Endothelial cell of umbilical vein (primary cell): ENCODE data around the gene GNAS. TPM values are rescaled to one million over a fixed set of nuclear protein-coding genes. Genes with fewer than 3 reads are reported as not detected.

ENCODE experiments used
- BruUV-seq: library from RNA; stranded (reverse); fragments of 400-500 nt; replicated peaks from 2 replicates; lab custom pipeline; 2021; lab: Mats Ljungman, UMichigan
- CTCF ChIA-PET: fragments of 300-600, 350-600 bp; sonication (Branson Sonifier 250); formaldehyde crosslinking; loops from one replicate; lab custom pipeline; 2021; ENCODE audit warnings: antibody characterized with exemption, inconsistent platforms; lab: Charles Lee
- POLR2A ChIA-PET: fragments of 300-600, 350-600 bp; sonication (Branson Sonifier 250); formaldehyde crosslinking; loops from one replicate; lab custom pipeline; 2021; ENCODE audit warnings: antibody characterized with exemption, inconsistent platforms; lab: Charles Lee
- DNase-seq: peaks from one replicate; pipeline ENCODE4 v3.0.0-alpha.2; 2011; ENCODE audit warnings: low read depth, low spot score
- FAIRE-seq: peaks from 2 replicates; lab custom pipeline; 2011; peaks lifted over from hg19 to GRCh38; lab: Jason Lieb, UNC
- H2AFZ ChIP-seq: 2 replicates; pipeline ENCODE4 v1.6.0; 2012; ENCODE audit warnings: low read depth, low read length, control low read depth, inconsistent platforms
- H3K27ac ChIP-seq: 2 replicates; pipeline ENCODE4 v1.5.1; 2011; ENCODE audit warnings: low read depth, mild to moderate bottlenecking, control low read depth, low read length, moderate library complexity; ENCODE audit not compliant: insufficient read depth
- H3K27me3 ChIP-seq, 2 experiments: 2 replicates each; pipeline versions ENCODE4 v1.6.0 to v1.6.1; 2011; ENCODE audit warnings: low read length in 2 of 2, mixed read lengths in 1 of 2; ENCODE audit not compliant: control insufficient read depth in 2 of 2, insufficient read depth in 2 of 2
- H3K36me3 ChIP-seq, 2 experiments: 2 replicates in 1 of 2; 3 replicates in 1 of 2; pipeline ENCODE4 v1.5.1; 2011; ENCODE audit warnings: low read length in 2 of 2, mild to moderate bottlenecking in 1 of 2, moderate library complexity in 1 of 2; ENCODE audit not compliant: control insufficient read depth in 2 of 2, insufficient read depth in 2 of 2; ENCODE audit errors: extremely low read depth in 1 of 2
- H3K4me1 ChIP-seq: 3 replicates; pipeline ENCODE4 v1.5.1; 2011; ENCODE audit warnings: mild to moderate bottlenecking, low read length; ENCODE audit not compliant: control insufficient read depth, insufficient read depth; ENCODE audit errors: extremely low read depth
- H3K4me2 ChIP-seq: 2 replicates; pipeline ENCODE4 v1.6.1; 2011; ENCODE audit warnings: low read length, control low read depth, mixed read lengths; ENCODE audit not compliant: insufficient read depth
- H3K4me3 ChIP-seq, 3 experiments: fragments of 200-600 bp in 1 of 3; sonication (generic), shearing (Covaris generic) in 1 of 3; replicated peaks in 1 of 3; 2 replicates each; pipeline ENCODE4 v1.5.1; 2011 to 2016; ENCODE audit warnings: control low read depth in 3 of 3, low read length in 3 of 3, mild to moderate bottlenecking in 2 of 3, inconsistent platforms in 1 of 3, low read depth in 1 of 3, moderate library complexity in 1 of 3; ENCODE audit not compliant: insufficient read depth in 1 of 3
- H3K79me2 ChIP-seq: 2 replicates; pipeline ENCODE4 v1.6.0; 2012; ENCODE audit warnings: low read length, inconsistent platforms; ENCODE audit not compliant: control insufficient read depth, insufficient read depth
- H3K9ac ChIP-seq: replicated peaks from 2 replicates; pipeline ENCODE3; 2011; ENCODE audit warnings: low read length, control low read depth; ENCODE audit not compliant: insufficient read depth; ENCODE audit errors: extremely low read depth
- H3K9me1 ChIP-seq: replicated peaks from 3 replicates; pipeline ENCODE4 v1.6.0; 2011; ENCODE audit warnings: mild to moderate bottlenecking, low read length; ENCODE audit not compliant: control insufficient read depth, insufficient read depth; ENCODE audit errors: extremely low read depth
- H3K9me3 ChIP-seq: replicated peaks from 2 replicates; pipeline ENCODE4 v1.5.1; 2012; ENCODE audit warnings: low read length, inconsistent platforms; ENCODE audit not compliant: control insufficient read depth, insufficient read depth
- H4K20me1 ChIP-seq: replicated peaks from 2 replicates; pipeline ENCODE3; 2011; ENCODE audit warnings: mild to moderate bottlenecking, low read length; ENCODE audit not compliant: control insufficient read depth, insufficient read depth; ENCODE audit errors: extremely low read depth
- CTCF ChIP-seq, 2 donors: IDR thresholded peaks; 1 replicate in 1 of 2; 2 replicates in 1 of 2; pipeline ENCODE4 v1.5.1; 2011; ENCODE audit warnings: low read length in 2 of 2, mild to moderate bottlenecking in 2 of 2, moderate library complexity in 2 of 2, control low read depth in 1 of 2, inconsistent platforms in 1 of 2, low read depth in 1 of 2; ENCODE audit not compliant: insufficient read depth in 1 of 2; ENCODE audit errors: extremely low read depth in 1 of 2
- EZH2 ChIP-seq: IDR thresholded peaks from 2 replicates; pipeline ENCODE4 v1.6.1; 2012; ENCODE audit warnings: borderline replicate concordance, low read depth, mild to moderate bottlenecking, moderate library complexity, low read length, inconsistent platforms; ENCODE audit not compliant: severe bottlenecking
- FOS ChIP-seq: IDR thresholded peaks from 2 replicates; pipeline ENCODE4 v1.6.1; 2011; ENCODE audit warnings: mild to moderate bottlenecking, low read length, moderate library complexity, borderline replicate concordance; ENCODE audit not compliant: insufficient read depth
- GATA2 ChIP-seq: IDR thresholded peaks from 2 replicates; pipeline ENCODE4 v1.7.0; 2011; ENCODE audit warnings: low read depth, mild to moderate bottlenecking, moderate library complexity, mixed read lengths, low read length; ENCODE audit not compliant: insufficient read length, insufficient read depth
- JUN ChIP-seq: IDR thresholded peaks from 2 replicates; pipeline ENCODE4 v1.6.1; 2011; ENCODE audit warnings: borderline replicate concordance, low read depth; ENCODE audit not compliant: insufficient read length, insufficient read depth
- MAX ChIP-seq: IDR thresholded peaks from 2 replicates; pipeline ENCODE4 v1.6.1; 2011; ENCODE audit not compliant: insufficient read depth, insufficient read length
- MYC ChIP-seq: IDR thresholded peaks from one replicate; pipeline ENCODE4 v1.6.1; 2011; ENCODE audit warnings: mild to moderate bottlenecking, low read depth, low read length
- POLR2A ChIP-seq: IDR thresholded peaks from 2 replicates; pipeline ENCODE4 v1.6.1; 2012; ENCODE audit warnings: low read depth, mild to moderate bottlenecking, control low read depth, low read length
- POLR2AphosphoS5 ChIP-seq: IDR thresholded peaks from 2 replicates; pipeline ENCODE4 v1.6.1; 2012; ENCODE audit warnings: low read depth, mild to moderate bottlenecking, control low read depth, low read length, moderate library complexity; ENCODE audit not compliant: insufficient read depth
- dilution Hi-C: fragments of 300-500 bp; cut with MboI; formaldehyde crosslinking; loops from one replicate; pipeline ENCODE4 v1.15.0; 2019; ENCODE audit warnings: low sequenced_read_pairs; ENCODE audit not compliant: extremely low pct_ligation_motif_present
- intact Hi-C: fragments of 100-400 bp; cut with micrococcal nuclease; formaldehyde crosslinking; loops from one replicate; pipeline ENCODE4 v1.10.0; 2022
- polyA plus RNA-seq, 4 experiments: library from polyadenylated mRNA; depleted of rRNA in 3 of 4; stranded (reverse) in 3 of 4; unstranded in 1 of 4; fragments of >200 nt; gene quantifications; 2 replicates each; pipeline versions ENCODE4 v1.2.1 to v1.2.3, GENCODE V29; 2011 to 2012; ENCODE audit warnings: missing spikeins in 1 of 4
- total RNA-seq: library from RNA; stranded (reverse); gene quantifications from 2 replicates; pipeline ENCODE4 v1.2.3, GENCODE V29; 2021

The GNAS gene
- total and polyA plus RNA-seq, 2 donors (not counting 3 experiments of a cell fraction or from before 2014, with no cell fraction given): 1,141 to 1,882 TPM

- DNase-seq: peak; percentile 61
- peak overlapping the region in 1 of 3 experiments; percentile 25 for H3K4me3 ChIP-seq
- no TSS peak for BruUV-seq
- intact Hi-C loops (loop anchor here (1.0 to 5.0 kb wide), 2 partner anchors 38 to 256 kb away; partner anchors contain the start of gene STX16), dilution Hi-C loops (no loop called here)
- H3K4me1 ChIP-seq: peaks cover 34% of the 10 kb centered on the region
- peak overlapping the region; percentile 84 for H3K4me2 ChIP-seq
- ChIA-PET POLR2A (interaction anchor here (1.1 to 1.3 kb wide), 2 partner anchors 19 to 124 kb away, joined by 4 to 6 read pairs; partner anchors contain the start of gene ATP5F1E), CTCF (interaction anchor here (0.7 to 3.4 kb wide), 6 partner anchors 10 to 257 kb away, joined by 3 to 16 read pairs (median 4); partner anchors contain the start of gene STX16)
- H3K9me1 ChIP-seq: no peaks in the 10 kb centered on the region
- H3K36me3 ChIP-seq: peaks cover 44% of the 10 kb centered on the region in 2 experiments
- no peaks in the 10 kb centered on the region for H3K9me3 ChIP-seq
- H3K79me2 ChIP-seq: peaks cover 5% of the 10 kb centered on the region
- H3K27me3 ChIP-seq: no peaks in the 10 kb centered on the region
- H4K20me1 ChIP-seq: peaks cover 2% of the 10 kb centered on the region
- H3K27ac ChIP-seq: peak overlapping the region; percentile 97
- no peak for FAIRE-seq
- TF ChIP-seq POLR2A (no peak), FOS (no peak), GATA2 (no peak), JUN (no peak), MYC (no peak), POLR2AphosphoS5 (no peak), CTCF (IDR thresholded peaks at IDR 0.05; ENCODE audit: extremely low read depth in 1 of 2, insufficient read depth in 1 of 2, low read depth in 1 of 2, low read length in 2 of 2) (no peak), EZH2 (no peak), MAX (no peak)
- no peak overlapping the region for H2AFZ ChIP-seq
- peak overlapping the region; percentile 75 for H3K9ac ChIP-seq
Measured at GRCh38 chr20:58908221-58908620, 55.7 kb downstream of the GNAS start.
